Activated CD4-positive, CD25-positive, alpha-beta regulatory T cell treated with anti-CD3 and anti-CD28 coated beads, Interleukin-2, amount 50 U/mL, for 72 hours (primary cell): ENCODE results near the gene PCNX2.

ENCODE experiments used
- DNase-seq: peaks from one replicate; pipeline ENCODE4 v3.0.0; 2021

The PCNX2 gene

DNA sequence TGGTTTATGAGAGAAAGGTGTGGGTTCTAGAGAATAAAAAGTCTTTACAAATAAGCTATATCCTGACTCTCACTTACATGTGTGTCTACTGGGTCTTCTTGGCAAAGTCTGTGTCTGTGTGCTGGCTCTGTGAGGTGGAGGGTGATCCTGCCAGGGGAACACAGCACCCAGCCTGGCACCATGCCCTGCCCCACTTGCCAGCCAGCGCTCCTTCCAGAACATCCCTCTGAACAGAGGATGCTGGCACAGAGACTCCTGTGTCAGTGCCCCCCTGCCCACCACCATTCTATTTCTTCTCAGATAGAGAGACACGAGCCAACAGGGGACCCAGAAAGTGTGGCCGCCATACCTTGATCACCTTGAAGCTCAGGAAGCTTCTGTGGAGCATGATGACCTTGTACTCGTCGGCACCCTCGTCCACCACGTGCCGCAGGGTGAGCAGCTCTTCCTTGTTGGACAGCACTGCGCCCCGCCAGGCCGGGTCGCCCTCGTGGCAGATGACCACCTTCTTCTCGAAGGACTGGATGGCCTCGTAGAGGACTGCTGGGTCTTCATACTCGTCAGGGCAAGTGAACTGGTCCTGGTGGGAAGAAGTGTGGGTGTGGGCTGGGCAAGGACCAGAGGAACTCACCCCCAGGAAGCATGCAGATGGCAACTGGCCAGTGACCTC is 295.4 kb downstream of the PCNX2 start:
- DNase-seq = no peak

DNA sequence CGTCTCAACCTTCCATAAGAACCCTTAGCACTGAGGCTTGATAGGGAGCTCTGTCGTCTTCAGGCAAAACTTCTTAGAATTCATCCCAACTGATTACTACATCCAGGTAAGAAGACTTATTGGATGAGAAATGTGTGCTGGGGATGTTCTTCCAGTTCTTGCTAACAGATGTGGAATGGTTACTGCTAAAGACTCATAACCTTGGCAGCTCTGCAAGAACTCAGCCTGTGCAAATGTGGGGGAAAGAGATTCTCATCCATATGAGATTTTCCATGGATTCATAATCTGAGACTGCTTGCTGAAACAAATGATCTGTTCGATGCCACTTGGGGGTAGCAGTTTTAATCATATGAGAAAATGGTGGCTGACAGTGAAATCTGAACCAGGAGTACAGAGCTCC is 296.9 kb downstream of the PCNX2 start:
- DNase-seq = no peak

DNA sequence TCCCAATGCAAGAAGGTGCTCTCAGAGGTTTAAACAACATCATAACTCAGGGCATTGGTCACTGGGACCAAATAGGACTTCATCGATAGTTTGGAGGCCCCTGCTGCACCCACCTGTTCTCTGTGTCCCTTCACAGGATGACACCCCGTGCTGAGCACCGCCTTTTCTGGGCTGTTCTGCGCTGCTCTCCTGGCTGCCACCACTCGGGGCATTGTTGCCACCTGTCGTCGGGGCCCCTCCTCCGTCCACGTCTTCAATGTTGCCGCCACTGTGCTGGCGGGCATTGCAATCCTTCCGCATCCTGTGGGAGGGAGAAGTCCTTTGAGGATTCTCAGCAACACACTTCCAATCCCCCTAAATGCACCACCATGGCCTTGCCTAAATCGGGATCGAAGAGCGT is 297.4 kb downstream of the PCNX2 start:
- DNase-seq = no peak

DNA sequence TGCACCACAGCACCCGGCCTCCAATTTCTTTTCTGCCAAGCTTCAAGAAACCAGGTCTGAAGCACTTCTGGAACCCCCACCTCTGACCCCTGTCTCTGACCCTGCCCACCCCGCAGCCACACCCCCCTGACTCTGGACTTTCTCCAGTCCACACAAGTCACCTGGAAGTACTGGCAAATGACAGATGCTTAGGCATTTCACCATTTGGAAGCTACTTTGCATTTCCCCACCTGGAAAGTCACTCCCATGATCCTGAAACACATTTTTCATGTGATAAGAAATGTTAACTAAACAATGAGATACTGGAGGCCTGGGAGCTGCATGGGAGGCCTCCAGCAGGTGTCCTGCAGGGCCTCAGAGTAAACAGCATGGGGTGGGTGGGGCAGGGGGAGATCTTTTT is 299.4 kb downstream of the PCNX2 start:
- DNase-seq = no peak

DNA sequence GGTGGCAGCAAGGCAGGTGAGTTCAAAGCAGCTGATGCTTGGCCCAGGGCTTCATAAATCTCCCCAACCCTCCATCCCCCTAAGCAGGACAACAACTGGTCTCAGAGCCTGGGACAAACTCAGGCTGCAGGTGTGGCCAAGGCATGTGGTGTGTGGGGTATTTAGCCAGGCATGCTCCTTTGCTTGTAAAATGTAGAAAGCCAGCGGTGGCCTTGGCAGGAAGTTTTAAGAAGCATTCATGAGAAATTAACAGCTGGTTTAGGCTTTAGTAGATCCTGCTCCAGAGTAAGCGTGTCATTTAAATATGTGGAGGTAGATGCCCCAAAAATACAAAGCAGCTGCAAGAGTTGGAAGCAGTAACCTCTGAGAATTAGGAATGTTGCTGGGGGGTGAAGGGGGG is 300.3 kb downstream of the PCNX2 start:
- no peak for DNase-seq

DNA sequence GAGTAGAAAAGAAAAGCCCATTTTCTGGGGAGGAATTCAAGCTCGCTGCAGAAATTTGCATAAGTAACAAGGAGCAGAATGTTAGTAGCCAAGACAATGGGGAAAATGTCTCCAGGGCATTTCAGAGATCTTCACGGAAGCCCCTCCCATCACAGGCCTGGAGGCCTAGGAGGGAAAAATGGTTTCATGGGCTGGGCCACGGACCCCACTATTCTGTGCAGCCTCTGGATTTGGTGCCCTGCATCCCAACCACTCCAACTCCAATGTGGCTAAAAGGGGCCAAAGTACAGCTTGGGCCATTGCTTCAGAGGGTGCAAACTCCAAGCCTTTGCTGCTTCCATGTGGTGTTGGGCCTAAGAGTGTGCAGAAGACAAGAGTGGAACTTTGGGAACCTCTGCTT is 302.0 kb downstream of the PCNX2 start:
- DNase-seq = no peak

DNA sequence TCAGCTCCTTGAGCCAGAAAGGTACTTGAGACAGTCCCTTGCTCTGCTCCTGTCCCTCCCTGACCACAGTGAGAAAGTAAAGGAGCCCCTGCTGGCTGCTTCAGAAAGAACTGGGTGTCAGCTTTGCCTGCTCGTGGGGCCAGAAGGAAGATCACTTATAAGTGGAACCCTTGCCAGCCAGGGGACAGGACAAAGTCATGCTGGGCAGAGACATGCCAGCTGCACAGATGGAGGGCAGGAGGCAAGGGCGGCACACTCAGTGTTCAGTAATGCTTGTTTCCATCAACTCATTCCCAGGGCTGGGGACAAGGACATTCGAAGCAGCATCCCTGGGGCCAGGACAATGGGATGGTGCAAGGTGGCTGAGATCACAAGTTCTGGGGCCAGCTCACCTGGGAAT is 303.3 kb downstream of the PCNX2 start:
- no peak for DNase-seq

DNA sequence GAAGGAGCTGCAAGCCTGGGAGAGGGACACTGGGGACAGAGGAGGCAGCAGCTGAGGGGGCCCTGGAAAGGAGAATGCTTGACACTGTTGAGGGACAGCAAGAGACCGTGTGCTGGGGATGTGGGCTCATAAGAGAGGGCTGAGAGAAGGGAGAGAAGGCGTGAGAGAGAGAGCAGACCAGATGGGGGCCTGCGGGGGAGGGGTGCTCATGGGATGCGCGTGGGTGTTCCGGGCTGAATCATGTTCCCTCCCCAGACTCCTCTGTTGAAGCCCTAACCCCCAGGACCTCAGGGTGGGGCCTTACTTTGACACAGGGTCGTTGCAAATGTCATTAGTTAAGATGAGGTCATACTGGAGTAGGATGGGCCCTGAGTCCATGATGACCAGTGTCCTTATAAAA is 304.3 kb downstream of the PCNX2 start:
- DNase-seq = no peak

DNA sequence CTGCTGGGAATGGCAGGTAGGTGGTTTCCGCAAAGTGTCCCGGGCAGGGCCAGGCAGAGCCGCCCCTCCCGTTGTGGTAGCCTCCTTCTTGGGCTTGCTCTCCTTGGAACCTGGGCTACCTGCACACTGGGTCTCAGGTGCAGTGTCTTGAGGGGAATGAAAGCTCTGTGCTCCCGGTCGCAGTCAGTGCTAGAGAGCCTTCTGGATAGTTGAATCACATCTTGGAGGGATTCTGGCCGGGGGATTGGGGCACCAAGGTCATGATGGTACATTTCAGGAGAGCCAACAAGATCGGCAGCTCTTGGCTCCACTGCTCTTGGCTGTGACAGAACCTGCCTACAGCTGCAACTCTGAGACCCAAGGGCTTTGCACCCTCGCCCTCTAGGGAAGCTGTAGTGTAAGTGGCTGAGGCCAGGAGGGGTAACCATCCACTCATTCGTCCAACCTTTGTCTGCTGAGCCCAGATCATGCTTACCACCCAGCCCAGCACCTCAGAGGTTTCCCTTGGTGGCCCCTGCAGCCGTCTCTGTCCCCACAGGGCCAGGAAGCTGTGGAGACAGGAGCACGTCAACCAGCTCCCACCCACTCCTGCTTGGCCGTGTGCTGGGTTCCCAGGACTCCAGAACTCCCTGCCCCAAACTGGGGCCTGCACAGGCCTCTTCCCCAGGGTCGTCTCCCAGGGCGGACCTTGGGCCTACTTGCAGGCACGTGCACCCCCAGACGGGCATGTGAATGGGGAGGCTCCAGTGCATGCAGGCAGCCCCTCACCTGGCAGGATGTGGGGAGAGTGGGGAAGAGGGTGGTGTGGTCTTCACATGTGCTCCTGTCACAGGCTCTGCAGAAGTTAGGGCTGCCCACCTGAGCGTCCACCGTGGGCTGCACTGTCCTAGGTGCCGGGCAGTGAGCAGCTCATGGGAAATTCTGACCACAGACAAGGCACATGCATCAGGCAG is 305.1 kb downstream of the PCNX2 start:
- DNase-seq = no peak

DNA sequence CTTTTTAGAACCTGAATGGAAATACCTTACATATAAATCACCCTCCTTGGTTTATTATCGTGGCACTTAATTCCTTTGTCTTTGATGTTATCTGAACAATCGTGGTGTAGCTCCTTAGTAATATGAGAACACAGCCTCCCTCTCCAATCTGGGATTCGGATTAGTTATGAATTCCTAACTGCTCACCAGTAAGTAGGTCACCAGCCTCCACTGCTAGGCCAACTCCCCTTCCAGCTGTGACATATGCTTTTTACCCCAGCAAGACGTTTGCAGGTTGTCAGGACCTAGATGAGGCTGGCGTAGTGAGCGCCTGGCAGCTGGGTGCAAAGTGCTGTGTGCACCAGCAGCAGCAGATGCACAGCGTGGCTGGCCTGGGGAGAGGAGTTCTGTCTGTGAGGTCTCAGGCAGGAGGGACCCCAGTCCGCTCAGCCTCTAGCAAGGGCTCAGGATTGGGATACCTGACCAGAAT is 306.9 kb downstream of the PCNX2 start:
- no peak for DNase-seq

DNA sequence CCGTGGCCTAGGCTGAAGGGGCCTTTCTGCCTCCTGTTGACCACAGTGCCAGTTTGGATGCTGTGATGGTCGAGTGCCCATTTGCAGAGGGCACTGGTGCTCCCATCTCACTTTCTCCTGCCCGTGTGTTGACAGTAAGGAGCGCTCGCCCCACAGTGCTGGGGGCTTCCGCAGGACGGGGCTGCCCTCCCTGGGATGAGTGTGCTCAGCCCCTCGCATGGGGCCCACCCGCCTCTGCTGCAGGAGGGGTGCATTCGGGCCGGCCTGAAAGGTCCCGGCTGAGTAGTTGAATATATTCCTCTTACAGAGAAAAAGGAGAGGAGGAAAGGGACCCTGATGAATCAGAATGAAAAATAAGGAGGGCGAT is 307.8 kb downstream of the PCNX2 start:
- no peak for DNase-seq

DNA sequence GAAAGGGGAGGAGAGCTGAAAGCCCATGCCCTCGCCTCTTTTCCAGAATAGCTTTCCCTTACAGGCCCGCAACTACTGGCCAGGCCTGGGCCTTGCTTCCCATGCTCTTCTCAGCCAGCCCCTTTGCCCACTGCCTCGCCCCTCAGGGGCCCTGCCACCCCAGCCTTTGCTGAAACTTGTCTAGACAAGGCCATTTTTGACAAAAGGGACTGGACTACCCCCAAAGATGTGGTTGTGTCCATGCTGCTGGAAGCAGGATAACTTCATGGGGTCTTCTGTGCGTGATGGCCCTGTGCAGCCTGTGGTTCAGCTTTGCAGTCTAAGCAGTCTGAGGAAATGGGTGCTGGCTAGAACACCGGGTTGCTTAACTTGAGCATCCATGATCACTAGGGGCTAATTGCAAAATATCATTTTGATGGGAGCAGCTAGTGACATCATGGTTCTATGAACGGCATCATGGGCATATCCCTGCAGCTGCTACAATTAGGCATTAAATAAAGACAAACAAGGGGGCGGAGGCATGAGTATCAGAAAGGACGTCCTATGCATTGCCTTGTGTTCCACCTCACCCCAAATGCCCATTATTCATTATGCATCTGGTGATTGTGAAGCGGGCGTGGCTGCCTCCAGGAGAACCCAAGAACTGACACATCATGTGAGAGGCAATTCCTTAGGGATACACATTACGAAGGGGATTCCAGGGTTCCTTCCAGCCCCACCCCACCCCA is 308.3 kb downstream of the PCNX2 start:
- no peak for DNase-seq

DNA sequence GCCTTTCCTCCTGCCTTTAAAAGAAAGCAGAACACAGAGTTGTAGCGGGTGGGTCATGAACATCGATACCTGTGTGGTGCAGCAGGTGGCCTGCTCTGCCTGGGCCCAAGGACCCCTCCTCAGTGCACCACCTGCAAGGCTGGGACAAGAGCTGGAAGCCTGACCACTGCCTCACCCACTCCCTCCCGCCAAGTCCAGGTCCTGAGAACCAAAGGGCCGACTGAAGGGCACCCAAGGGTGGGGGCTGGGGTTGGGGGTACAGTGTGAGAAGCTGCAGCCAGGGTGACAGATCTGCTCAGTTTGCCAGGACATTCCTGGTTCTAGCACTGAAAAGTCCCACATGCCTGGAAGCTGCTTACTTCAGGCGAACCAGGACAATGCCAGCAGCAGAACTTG is 309.0 kb downstream of the PCNX2 start:
- DNase-seq = no peak

DNA sequence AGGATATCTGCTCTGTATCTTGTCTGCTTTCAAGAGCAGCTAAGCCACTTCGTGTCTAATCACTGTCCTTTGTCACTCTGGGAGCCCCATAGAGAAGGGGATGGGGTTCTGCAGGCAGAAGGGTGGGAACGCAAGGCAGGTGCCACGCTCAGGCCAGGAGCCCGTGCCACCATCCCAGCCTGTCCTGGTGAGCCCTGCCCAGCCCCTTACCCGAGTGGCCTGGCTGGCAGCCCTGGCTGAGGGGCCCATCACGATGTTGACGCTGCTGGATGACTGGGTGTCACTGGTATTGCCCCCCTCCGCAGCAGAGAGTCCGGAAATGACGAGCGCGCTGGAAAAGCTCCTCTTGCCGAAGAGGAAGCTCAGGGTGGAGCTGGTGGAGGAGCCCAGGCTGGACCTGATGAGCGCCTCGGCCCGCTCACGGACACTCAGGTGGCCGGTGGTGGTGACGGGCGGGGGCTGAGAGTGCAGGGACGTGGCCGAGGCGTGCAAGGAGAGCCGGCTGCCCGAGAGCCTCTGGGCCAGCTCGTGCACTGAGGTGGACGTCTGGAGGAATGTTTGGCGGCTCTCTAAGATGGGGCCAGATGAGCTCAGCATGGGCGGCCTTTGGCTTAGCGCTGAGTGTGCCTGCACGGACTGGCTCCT is 309.5 kb downstream of the PCNX2 start:
- DNase-seq = no peak

DNA sequence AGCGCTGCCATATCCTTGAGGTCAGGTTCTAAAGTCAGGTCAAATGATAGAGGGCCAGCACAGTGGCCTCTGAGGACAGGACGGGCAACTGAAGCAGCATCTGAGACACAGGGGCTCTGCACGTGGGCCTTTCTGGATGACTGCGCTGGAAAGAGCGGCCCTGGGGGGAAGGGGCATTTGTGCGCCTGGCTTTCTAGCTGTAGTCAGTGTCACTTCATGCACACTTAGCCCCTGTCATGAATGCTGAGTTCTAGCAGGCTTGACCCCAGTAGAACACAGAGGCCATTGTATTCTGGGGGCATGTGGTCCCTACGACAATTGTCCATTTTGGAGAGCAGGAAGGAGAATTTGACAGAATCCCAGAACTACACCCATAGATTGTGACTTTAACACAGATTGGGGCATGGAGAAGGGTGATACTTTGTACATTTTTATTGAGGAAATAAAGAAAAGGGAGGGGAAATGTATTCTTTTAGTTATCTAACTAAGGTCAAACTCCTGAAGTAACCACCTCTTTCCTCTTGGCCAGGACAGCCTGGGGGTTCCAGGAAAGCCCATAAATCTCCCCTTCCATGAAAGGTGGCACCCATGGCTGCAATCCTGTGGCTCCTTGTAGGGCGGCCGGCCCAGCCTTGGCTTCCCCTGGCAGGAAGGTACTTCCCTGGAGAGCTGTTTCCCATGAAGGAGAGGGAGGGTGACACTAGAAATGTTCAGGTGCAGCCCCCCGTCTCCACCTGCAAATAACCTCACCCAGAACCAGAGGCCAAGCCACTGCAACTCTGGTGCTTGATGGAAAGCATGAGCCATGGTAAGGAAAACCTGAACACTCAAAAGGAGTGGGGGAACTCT is 310.7 kb downstream of the PCNX2 start:
- no peak for DNase-seq

DNA sequence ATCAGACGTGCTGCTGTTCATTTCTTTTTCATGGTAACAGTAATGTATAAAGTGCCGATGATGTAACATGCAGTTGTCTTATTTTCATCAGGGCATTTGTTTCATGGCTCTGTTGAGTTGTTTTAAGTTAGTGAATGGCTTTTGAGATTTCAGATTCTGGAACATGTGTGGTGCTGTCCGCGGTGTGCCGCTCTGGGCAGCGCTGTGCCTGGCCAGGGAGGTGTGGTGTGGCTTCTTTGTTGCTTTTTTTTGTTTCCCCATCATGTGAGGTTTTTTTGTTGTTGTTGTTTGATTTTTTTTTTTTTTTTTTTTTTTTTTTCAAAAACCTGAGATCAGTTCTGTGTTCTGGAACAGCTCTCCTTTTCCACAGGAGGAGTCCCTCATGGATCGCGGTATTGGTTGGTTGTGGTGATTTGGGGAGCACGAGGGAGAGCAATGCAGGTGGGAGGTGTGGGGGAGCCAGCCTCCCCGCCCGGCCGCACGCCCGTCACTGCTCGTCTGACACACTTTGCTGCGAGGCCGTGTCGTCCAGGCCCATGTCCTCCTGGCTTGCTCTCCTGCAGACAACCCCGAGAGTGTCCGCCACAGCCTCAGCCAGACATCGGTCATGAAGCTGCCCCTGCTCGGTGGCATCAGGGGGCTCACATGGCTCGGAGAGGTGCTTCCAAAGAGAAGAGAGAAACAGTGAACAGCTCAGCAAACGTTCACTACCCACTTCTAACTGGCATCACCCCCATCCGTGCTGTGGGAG is 311.5 kb downstream of the PCNX2 start:
- DNase-seq = no peak

DNA sequence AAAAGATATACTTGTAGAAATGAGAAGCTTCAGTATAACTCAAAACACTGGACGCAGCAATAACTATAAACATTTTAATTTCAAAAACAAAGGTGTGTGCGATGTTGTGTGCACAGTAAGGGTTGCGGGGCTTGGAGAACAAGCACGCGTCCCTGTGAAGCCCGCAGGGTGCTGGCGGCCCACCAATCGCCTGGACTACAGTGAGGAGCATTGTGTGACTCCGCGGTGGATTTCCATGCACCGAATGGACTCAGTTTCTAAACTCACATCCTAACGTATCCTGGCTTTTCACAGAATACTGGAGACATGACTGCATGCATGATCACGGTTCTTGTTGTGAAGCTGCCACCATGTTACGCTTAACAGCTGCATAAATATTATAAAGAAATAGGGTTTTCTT is 312.1 kb downstream of the PCNX2 start:
- no peak for DNase-seq

DNA sequence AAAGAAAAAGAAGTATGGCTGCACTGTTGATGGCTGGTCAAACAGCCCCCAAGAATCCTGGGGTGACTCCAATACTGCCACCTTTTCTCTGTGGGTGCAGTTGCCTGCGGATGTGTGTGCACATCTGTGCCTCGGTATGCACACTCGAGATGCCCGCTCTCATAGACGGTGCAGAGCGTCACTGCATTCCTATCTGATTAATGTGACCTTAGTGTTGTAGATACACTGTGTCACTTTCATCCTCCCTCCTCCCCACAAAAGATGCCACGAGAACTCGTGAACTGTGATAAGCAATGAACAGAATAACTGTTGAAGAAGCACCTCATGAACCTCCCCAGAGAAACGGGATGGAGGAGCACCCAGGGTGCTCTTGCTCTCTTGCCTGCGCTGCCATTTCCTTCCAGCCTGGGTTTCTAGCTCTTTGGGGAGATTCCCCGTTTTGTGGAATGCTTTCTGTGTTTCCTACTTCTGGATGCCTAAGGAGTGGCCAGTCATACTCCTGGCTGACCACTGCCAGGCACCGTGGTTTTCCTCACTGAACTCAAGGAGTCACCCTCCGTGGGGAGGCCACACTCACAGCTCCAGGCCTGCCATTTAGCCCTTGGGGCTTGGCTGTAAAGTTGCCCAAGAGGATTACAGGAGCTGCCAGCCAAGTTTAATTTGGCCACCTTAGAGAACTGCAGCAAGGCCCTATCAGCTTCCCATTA is 313.1 kb downstream of the PCNX2 start:
- DNase-seq = no peak

DNA sequence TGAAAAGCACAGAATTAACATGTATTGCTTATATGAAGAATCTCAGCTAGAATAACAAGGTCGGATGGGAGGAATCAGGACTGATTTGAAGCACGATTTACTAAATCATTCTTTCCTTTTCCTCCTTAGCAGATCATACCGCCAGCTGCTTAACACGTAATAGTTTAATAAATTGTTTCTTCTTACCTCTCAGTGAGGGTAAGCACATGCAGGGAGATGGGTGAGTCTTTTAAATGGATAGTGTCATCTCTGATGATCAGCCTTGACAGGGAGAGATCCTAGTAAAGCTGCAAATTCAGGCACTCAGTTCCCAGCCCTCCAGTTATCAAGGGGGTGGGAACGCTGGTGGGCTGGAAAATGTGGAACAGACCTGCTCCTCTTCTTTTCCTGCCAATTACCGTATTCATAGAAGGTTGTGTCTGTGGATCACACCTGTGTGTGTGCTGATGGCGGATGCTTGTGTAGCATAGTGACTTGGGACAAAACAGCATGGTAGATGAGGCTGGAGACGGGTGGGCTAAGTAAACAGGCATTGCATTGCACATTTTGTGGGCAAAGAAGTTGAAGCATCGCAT is 314.5 kb downstream of the PCNX2 start:
- DNase-seq = no peak

DNA sequence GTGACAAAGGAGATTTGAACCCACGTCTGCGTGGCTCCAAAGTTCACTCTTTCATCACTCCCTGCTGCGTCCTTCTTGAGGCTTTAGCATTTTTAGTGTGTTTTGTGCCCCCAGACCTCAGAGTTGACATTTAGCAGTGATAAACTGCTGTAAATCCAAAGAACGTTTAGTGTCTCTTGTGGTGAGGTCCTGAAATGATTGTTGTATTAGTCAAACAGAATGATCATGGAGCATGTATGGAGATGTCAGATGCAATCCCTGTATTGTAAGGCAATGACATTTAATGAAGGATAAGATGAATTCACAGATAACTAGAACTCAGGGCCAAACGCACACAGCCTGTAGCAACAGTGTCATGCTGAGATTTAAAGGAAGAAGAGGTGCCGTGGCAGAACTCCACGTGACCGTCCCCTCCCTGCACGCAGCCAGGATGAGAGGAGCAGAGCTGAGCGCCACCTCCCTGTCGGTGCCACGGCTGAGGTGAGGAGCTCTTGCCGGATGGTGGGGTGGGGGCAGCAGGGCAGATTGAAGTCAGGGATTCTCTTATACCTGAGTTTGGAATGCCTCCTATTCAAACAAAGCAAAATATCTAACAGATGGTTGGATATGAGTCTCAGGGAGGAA is 315.1 kb downstream of the PCNX2 start:
- no peak for DNase-seq
